OCI-LY7 (cell line): ENCODE results near the gene METTL24. TPM values are rescaled to one million over a fixed set of nuclear protein-coding genes. Genes with fewer than 3 reads are reported as not detected.
A peak's percentile ranks its signal among the peaks of the same experiment; 100 is the strongest.

Experiments used
- BruUV-seq: library from RNA; stranded (reverse); fragments of 400-500 nt; replicated peaks from 2 replicates; lab custom pipeline; 2021; lab: Mats Ljungman, UMichigan
- CTCF ChIA-PET: fragments of 300-600 bp; sonication (Branson Sonifier 250); formaldehyde crosslinking; loops from one replicate; lab custom pipeline; 2022; ENCODE audit warnings: antibody characterized with exemption; ENCODE audit not compliant: unreplicated experiment; lab: Charles Lee
- POLR2A ChIA-PET: fragments of 300-600 bp; sonication (Branson Sonifier 250); formaldehyde crosslinking; loops from one replicate; lab custom pipeline; 2022; ENCODE audit warnings: antibody characterized with exemption; lab: Charles Lee
- DNase-seq: peaks from one replicate; pipeline ENCODE4 v3.0.0-alpha.2; 2015; ENCODE audit warnings: low spot score
- H2AFZ ChIP-seq: fragments of 200-600 bp; sonication (generic), shearing (Covaris generic); 2 replicates; pipeline ENCODE4 v1.6.1; 2014; ENCODE audit warnings: mild to moderate bottlenecking, antibody characterized with exemption, low read length, moderate library complexity
- H3K27ac ChIP-seq: fragments of 200-600 bp; sonication (generic); 2 replicates; pipeline ENCODE4 v1.5.1; 2014; ENCODE audit warnings: mixed run types, low read depth, mild to moderate bottlenecking, moderate library complexity, low read length, inconsistent platforms; ENCODE audit not compliant: poor library complexity, severe bottlenecking
- H3K36me3 ChIP-seq: fragments of 200-600 bp; sonication (generic); 2 replicates; pipeline ENCODE4 v1.6.1; 2014; ENCODE audit warnings: mild to moderate bottlenecking, antibody characterized with exemption, low read length, moderate library complexity, mixed read lengths; ENCODE audit not compliant: insufficient read depth
- H3K4me1 ChIP-seq: fragments of 200-600 bp; sonication (generic); 2 replicates; pipeline ENCODE4 v1.5.1; 2014; ENCODE audit warnings: mild to moderate bottlenecking, low read length; ENCODE audit not compliant: insufficient read depth, poor library complexity, severe bottlenecking
- H3K4me2 ChIP-seq: fragments of 200-600 bp; sonication (generic); 2 replicates; pipeline ENCODE4 v1.6.1; 2014; ENCODE audit warnings: mild to moderate bottlenecking, low read length
- H3K4me3 ChIP-seq: fragments of 200-600 bp; sonication (generic); 2 replicates; pipeline ENCODE4 v1.5.1; 2014; ENCODE audit warnings: mild to moderate bottlenecking, low read depth, low read length; ENCODE audit not compliant: poor library complexity, severe bottlenecking
- H3K79me2 ChIP-seq: fragments of 200-600 bp; sonication (generic); 2 replicates; pipeline ENCODE4 v1.6.1; 2016; ENCODE audit warnings: low read depth, mild to moderate bottlenecking, low read length, moderate library complexity, mixed read lengths; ENCODE audit not compliant: insufficient read depth
- H3K9me2 ChIP-seq: fragments of 200-600 bp; sonication (generic); 2 replicates; pipeline ENCODE4 v1.6.1; 2016; ENCODE audit warnings: mild to moderate bottlenecking, low read length, mixed read lengths; ENCODE audit not compliant: insufficient read depth
- H3K9me3 ChIP-seq: fragments of 200-600 bp; sonication (generic); 2 replicates; pipeline ENCODE4 v1.6.1; 2014; ENCODE audit warnings: mild to moderate bottlenecking, mixed run types, low read length, mixed read lengths
- H4K20me1 ChIP-seq: fragments of 200-600 bp; sonication (generic); 2 replicates; pipeline ENCODE4 v1.6.1; 2014; ENCODE audit warnings: mild to moderate bottlenecking, antibody characterized with exemption, low read length, moderate library complexity, mixed read lengths; ENCODE audit not compliant: insufficient read depth
- CTCF ChIP-seq: fragments of 200-600 bp; sonication (generic); conservative IDR thresholded peaks from 2 replicates; pipeline ENCODE4 v1.5.1; 2014; ENCODE audit warnings: mild to moderate bottlenecking, antibody characterized with exemption, low read length, moderate library complexity, mixed read lengths
- EZH2phosphoT487 ChIP-seq: fragments of 200-600 bp; sonication (generic); IDR thresholded peaks from 2 replicates; pipeline ENCODE4 v1.6.1; 2018; ENCODE audit warnings: low read depth, borderline replicate concordance, mild to moderate bottlenecking, mixed run types, antibody characterized with exemption, low read length, moderate library complexity, mixed read lengths
- intact Hi-C: fragments of 100-400 bp; cut with micrococcal nuclease; formaldehyde crosslinking; loops from one replicate; pipeline ENCODE4 v1.10.0; 2022; ENCODE audit not compliant: unreplicated experiment
- total RNA-seq, 2 experiments: library from RNA; depleted of rRNA in 1 of 2; stranded (reverse); fragments of >200 nt in 1 of 2; shearing (Covaris generic) in 1 of 2; gene quantifications; 2 replicates each; pipeline ENCODE4 v1.2.3, GENCODE V29; 2014 to 2022

Gene METTL24
- total RNA-seq, 2 experiments from 2014 or later, result not detected

GRCh38 chr6:110389689-110390382, 31.7 kb upstream of the METTL24 start:
- intact Hi-C loops, result loop anchor here (1.0 to 5.0 kb wide), 4 partner anchors 212 to 863 kb away; no protein-coding TSS in a partner anchor

GRCh38 chr6:110387986-110388385, 29.8 kb upstream of the METTL24 start:
- no TSS peak for BruUV-seq
- H3K4me3 ChIP-seq, result no peak overlapping the region
- H3K9me2 ChIP-seq, result no peaks in the 10 kb centered on the region
- H3K4me1 ChIP-seq, result no peaks in the 10 kb centered on the region
- ChIA-PET CTCF (no interaction called here), POLR2A (interaction anchor here (0.6 kb wide), 2 partner anchors 450 to 481 kb away, joined by 3 to 5 read pairs; no protein-coding TSS in a partner anchor)
- no peak overlapping the region for H2AFZ ChIP-seq
- H3K79me2 ChIP-seq, result no peaks in the 10 kb centered on the region
- no peak for TF ChIP-seq CTCF
- TF ChIP-seq EZH2phosphoT487, result no peak
- no peaks in the 10 kb centered on the region for H3K9me3 ChIP-seq
- H3K36me3 ChIP-seq, result no peaks in the 10 kb centered on the region
- no peaks in the 10 kb centered on the region for H4K20me1 ChIP-seq
- intact Hi-C loops, result no loop called here
- no peak overlapping the region for H3K4me2 ChIP-seq
- no peak for DNase-seq
- no peak overlapping the region for H3K27ac ChIP-seq

More at GRCh38 chr6:110389689-110390382, 31.7 kb upstream of the METTL24 start:
- no peak overlapping the region for H3K4me3 ChIP-seq
- BruUV-seq, result no TSS peak
- POLR2A ChIA-PET, result interaction anchor here (0.5 to 1.0 kb wide), 6 partner anchors 58 to 692 kb away, joined by 3 to 5 read pairs (median 4); no protein-coding TSS in a partner anchor
- no peak overlapping the region for H3K4me2 ChIP-seq
- CTCF ChIA-PET, result interaction anchor here (4.0 kb wide), 1 partner anchor 351 kb away, joined by 27 read pairs; no protein-coding TSS in a partner anchor
- no peak overlapping the region for H3K27ac ChIP-seq
- H3K9me2 ChIP-seq, result no peaks in the 10 kb centered on the region
- H3K4me1 ChIP-seq, result no peaks in the 10 kb centered on the region
- no peaks in the 10 kb centered on the region for H3K36me3 ChIP-seq
- peak; percentile 9 for DNase-seq
- H3K79me2 ChIP-seq, result no peaks in the 10 kb centered on the region
- no peaks in the 10 kb centered on the region for H4K20me1 ChIP-seq
- H2AFZ ChIP-seq, result no peak overlapping the region
- H3K9me3 ChIP-seq, result no peaks in the 10 kb centered on the region
- no peak for TF ChIP-seq EZH2phosphoT487
- TF ChIP-seq CTCF, result no peak

GRCh38 chr6:110385458-110385863, 27.3 kb upstream of the METTL24 start:
- Histone ChIP-seq H3K79me2 (no peaks in the 10 kb centered on the region), H4K20me1 (no peaks in the 10 kb centered on the region), H3K4me1 (no peaks in the 10 kb centered on the region), H3K27ac (no peak overlapping the region), H3K4me2 (no peak overlapping the region), H3K9me3 (no peaks in the 10 kb centered on the region), H3K36me3 (no peaks in the 10 kb centered on the region), H2AFZ (no peak overlapping the region), H3K4me3 (no peak overlapping the region), H3K9me2 (no peaks in the 10 kb centered on the region)
- no peak for DNase-seq
- intact Hi-C loops, result no loop called here
- BruUV-seq, result no TSS peak
- POLR2A ChIA-PET, result interaction anchor here (0.8 kb wide), 1 partner anchor 12 kb away, joined by 3 read pairs; no protein-coding TSS in a partner anchor
- CTCF ChIA-PET, result no interaction called here
- TF ChIP-seq EZH2phosphoT487 (no peak), CTCF (no peak)
